ENCODE results near the gene GNG7.
"Not testable (repeated sequence)": the region's sequence is repeated elsewhere in the genome, so short reads cannot be mapped to it uniquely, and the experiment has no call there.

GNG7 gene

DNA sequence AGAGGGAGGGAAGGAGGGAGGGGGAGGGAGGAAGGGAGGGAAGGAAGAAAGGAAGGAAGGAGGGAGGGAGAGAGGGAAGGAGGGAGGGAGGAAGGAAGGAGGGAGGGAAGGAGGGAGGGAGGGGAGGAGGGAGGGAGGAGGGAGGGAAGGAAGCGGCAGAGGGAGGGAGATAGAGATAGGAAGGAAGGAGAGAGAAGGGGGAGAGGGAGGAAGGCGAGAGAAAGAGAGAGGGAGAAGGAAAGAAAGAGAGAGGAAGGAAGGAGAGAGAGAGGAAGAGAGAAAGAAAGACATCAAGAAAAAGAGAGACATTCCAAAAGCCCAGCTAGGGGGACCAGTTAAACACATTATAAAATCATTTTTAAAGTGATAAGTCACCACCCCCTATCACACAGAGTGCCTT, 62.5 kb downstream of the GNG7 start:
- DNase-seq: no peak

DNA sequence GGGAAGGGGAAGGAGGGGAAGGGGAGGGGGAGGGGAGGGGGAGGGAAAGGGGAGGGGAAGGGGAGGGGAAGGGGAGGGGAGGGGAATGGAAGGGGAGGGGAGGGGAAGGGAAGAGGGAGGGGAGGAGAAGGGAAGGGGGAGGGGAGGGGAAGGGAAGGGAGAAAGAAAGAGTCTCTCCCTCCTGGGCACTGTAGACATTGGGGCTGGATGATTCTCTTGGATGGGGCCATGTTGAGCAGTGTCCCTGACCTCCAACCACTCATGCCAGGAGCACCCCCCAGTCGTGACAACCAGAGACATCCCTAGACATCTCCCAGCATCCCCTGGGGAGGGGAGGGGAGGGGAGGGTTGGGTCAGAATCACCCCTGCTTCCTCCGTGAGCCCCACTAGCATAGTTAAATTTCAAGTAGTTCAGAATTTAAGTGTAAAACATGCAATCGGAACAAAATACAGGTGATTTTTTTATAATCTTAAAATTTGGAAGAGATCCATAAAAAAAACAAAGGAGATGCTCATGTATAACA, 64.0 kb downstream of the GNG7 start:
- no peak for DNase-seq

DNA sequence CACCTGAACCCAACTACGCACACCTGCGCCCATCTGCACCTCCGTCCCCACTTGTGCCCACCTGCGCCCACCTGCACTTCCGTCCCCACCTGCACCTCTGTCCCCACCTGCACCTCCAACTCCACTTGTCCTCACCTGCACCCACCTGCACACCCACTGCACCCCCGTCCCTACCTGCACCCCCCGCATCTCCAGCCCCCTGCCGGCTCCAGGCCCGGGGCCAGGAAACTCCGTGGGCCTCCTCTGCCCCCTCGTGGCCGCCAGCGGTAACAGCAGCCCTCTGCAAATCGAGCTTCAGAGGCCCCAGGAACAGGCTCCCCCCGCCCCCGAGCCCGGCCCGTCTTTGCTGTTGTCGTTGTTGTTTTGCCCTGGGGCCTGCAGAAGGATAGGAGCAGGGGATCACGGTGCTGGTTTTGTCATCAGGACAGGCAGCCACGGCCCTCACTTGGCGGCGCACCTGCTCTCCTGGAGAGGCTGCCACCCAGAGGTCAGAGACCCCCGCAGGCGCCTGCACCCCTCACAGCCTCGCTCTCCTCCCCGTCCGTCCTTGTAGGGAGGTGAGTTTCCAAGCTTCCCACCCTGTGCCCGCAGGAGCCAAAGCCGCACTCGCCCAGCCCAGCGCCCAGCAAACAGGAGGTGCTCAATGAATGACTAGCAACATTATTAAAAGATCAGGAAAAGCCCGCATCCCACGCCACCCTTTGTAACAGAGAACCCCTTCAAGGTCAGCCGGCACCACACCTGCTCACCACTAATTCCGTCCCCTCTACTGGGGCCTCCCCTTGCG, 65.4 kb downstream of the GNG7 start:
- no peak for DNase-seq

DNA sequence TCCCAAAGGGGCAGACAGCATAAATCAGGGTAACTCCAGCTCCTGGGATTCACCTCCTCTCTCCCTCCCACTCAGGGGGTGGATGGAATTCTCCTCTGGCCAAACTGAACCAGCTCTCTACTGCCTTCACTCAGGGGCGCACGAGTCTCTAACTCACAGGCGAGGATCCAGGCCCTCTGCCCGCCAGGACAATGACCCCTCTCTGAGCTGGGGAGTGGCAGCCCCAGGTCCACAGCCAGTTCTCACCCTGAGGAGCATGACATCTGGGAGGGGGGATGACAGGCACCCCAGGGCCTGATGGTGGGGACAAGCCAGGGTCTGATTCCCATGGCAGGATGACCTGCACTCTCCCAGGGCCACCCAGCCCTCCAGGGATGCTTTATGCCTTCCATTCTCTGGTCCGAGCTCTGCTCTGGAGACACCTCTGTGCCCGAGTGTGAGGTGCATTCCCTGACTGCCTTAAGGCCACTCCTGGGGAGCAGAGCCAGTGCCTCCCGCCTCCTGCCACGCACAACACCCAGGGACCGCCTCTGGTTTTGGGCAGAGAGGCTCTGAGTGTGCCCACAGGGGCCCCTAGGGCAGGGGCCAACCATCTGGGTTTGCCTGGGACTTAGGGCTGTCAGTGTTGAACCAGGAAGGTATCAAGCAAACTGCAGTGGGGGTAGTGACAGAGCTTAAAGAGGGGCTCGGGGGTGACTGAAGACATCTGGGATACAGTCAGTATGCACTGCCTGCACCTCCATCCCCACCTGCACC, 66.2 kb downstream of the GNG7 start:
- no peak for DNase-seq

DNA sequence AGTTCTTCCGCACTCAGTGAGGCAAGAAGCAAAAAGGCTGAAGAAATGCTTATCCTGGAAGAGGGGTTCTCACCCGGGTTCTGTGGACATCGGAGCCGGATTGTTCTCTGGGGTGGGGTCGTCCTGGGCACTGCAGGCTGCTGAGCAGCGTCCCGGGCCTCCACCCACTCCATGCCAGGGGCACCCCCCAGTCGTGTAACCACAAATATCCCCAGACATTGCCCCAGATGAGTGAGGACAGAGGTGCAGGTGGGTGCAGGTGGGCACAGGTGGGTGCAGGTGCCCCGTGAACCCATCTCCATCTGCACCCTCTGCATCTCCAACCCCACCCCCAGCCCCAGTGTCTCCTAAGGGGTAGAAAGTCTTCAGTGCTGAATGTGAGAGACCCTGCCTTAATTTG, 67.5 kb downstream of the GNG7 start:
- no peak for DNase-seq

DNA sequence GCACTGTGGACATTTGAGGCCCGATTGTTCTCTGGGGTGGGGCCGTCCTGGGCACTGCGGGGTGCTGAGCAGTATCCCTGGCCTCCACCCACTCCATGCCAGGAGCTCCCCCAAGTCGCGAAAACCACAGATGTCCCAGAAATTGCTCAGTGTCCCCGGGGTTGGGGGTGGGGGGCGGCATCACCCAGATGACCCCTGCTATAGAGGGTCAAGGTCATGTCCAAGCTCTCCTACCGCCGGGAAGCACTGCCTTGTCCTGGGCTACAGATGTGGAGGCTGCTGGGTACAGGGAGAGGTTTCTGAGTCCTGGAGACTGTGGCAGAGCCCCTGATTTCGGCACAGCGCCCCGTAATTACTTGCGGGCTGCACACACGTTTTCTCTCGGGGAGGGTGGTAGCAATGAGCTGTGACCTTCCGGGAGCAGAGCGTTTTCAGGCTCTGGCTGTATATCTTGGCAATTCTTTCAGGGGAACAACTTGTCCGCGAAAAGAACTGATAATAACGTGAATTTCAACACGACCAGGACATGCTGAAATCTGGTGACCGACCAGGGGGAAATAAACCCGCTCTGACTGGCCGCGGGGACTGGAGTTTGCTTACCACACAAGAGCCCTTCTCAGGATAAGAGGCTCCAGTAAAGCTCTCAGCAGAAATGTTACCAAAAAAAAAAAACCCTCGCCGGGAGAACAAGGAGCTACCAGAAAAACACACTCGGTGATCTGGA, 68.1 kb downstream of the GNG7 start:
- DNase-seq: no peak

DNA sequence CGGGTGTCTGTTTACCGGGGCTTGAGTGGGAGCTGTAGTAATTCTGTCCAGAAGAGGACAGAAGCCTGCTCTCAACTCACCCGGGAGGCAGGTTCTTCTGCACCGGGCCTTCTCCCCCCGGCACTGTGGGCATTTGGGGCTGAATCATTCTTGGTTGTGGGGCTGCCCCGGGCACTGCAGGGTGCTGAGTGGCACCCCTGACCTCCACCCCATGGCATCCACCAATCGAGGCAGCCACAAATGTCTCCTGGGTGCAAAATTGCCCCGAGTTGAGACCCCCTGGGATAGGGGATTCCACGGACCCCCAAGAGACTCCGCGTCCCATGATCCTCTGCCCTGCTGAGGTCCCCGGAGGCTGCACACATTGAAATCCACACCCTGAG, 68.8 kb downstream of the GNG7 start:
- DNase-seq: no peak

DNA sequence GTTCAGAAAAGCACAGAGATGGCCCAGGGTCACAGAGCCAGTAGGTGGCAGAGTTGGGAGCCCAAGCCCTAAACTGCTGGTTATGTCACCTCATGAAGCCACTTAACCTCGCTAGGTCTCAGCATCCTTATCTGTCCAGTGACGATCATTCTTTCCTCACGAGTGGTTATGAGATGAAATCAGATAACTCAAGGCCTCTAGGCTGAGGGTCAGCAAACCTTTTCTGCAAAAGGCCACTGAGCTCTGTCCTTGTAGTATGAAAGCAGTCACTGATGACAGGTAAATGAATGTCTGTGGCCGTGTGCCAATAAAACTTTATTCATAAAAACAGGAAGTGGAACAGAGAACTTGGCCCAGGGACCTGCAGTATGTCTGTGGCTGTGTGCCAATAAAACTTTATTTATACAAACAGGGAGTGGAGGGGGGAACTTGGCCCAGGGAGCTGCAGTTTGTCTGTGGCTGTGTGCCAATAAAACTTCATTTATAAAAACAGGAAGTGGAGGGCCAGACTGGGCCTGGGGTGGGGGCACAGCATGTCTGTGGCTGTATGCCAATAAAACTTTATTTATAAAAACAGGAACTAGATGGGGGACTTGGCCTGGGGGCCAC, 71.2 kb downstream of the GNG7 start:
- no peak for DNase-seq

DNA sequence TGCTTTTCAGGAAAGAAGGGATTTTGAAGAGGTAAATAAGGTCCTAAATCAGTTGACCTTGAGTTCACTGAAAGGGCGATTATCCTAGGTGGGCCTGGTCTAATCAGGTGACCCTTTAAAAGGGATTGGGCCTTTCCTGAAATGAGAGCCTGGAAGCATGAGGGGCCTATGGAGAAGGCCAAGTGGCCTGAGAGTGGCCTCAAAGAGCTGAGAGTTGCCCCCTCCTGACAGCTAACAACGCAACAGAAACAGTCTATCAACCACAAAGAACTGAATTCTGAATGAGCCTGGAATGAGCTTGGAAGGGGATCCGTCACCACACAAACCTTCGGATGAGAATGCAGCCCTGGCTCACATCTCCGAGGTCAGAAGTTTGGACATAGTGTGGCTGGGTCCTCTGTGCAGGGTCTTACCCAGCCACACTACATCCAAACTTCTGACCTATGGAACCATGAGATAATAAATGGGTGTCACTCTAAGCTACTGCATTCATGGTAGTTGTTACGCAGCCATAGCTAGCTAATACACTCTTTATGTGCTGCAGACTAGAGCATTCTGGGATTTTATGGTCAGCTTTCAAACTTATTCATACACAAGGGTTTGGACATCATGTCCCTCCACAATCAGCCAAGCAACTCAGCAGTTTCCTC, 72.0 kb downstream of the GNG7 start:
- DNase-seq: no peak

DNA sequence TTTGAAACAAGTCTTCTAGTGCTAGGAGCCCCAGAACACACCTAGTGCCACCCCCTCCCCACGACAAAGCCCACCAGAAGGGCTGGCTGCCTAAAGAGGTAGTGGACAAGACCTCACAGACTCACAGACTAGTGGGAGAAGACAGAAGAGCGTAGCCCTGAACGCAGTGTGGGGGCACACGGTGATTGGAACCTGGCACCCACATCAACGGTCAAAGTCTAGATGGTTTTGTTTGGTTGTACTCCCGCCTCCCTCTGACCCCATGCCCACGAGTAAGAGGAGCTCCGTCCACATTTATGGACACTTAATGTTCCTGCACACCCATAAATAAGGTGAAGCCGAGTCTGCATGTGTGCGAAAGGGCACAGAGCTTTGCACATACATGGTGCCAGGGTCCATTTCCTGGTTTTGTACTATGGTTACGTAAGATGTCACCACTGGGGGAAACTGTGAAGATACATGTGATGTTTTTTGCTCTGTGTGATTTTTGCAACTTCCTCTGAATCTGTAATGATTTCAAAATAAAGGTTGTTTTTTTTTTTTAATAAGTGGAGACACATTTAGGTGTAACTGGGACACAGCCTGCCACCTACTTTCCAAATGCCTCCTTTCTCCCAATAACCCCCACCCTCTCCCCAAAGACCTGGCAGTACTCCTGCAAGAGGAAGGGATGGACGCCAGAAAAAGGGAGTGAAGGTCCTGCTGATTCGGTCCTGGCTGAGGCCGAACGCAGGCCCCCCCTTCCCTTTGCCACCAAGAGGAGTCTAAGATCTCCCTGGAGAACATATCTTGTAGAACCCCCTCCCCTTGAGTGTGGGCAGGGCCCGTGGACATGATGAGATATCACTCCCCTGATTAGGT, 72.8 kb downstream of the GNG7 start:
- no peak for DNase-seq

DNA sequence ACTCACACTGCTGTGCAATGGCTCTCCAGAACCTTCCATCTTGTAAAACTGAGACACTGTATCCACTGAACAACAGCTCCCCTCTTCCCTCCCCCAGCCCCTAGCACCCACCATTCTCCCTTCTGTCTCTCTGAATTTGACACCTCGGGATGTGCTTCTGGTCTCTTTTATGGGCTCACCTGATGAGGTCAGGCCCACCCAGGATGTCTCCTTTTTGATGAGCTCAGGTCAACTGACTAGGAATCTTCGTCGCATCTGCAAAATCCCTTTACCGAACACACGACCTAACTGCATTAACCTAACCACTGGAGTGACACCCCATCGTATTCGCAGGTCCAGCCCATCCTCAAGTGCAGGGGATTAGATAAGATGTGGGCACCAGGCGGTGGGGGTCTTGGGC, 73.9 kb downstream of the GNG7 start:
- DNase-seq: no peak

DNA sequence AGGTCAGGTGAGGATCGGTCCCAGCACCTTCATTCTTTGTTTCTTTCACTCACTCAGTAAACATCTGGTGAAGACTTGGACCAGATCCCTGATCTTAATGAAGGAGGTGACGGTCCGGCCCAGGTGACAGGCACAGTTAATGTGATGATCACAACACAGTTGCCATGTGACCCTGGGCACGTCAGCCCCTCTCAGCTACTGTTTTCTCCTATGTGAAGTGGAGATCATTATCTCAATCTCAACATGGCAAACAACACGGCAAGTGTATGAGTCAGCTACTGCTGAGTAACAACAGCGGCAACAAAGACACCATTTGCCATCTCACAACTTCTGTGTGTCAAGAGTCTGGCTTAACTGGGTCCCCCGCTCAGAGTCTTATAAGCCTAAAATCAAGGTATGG, 74.6 kb downstream of the GNG7 start:
- no peak for DNase-seq

DNA sequence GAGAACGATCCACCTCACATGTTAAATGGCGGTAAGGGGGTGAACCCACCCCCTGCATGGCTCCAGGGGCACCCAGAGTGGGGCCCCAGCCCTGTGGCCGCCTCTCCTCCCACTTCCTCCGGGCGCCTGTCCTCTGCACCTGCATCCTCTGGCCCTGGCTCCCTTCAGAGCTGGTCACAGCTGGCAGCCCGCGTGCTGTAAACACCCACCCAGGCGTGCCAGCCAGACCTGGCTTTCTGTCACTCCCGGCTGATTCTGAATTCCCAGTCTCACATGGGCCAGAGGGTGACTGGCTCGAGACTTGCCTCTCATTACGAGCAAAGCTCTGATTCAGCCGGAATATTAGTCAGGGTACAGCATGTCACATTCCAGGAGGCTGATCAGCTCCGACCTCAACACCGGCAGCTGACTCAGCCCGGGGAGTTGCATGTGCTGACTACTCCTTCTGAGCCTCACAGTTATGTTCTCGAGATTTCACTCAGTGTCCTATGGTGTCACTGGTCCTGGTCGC, 75.1 kb downstream of the GNG7 start:
- DNase-seq: no peak

DNA sequence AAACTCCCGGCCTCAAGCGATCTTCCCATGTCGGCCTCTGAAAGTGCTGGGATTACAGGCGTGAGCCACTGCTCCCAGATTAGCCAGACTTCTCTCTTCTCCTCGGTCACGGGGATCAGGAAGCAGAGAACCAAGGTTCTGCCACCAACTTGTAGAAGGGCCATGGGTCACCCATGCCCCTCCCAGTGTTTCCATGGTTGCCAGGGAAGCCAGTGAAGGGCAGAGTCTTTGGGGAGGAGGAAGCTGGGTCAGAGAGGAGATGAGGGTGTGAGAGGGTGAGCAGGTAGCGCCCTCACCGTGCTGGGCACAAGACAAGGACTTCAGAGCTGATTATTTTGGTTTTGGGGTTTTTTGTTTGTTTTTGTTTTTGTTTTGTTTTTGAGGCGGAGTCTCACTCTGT, 77.1 kb downstream of the GNG7 start:
- no peak for DNase-seq

DNA sequence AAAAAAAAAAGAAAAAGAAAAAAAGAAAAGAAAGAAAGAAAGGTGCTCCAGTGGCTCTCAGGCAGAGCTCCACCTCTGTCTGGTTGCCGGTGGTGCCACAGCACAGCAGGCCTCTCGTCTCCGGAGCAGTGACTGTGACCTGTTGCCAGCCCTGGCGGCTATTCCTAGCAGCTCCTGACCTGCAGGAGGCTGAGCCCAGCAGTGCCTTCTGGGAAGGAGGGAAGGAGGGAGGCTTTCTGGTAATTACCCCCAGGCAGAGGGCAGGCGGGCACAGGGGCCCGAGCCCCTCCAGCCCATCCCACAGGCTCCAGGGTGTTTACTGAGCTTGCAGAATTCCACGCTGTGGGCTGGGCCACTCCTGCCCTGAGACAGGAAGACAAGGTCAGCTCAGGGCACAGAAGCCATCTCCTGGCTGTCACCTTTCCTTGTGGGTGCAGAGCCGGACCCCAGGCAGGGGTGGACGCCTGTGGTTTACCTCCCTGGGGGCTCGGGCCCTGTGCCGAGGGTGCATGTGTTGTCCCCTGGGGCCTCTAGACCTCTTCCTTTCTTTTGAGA, 77.9 kb downstream of the GNG7 start:
- DNase-seq: no peak

DNA sequence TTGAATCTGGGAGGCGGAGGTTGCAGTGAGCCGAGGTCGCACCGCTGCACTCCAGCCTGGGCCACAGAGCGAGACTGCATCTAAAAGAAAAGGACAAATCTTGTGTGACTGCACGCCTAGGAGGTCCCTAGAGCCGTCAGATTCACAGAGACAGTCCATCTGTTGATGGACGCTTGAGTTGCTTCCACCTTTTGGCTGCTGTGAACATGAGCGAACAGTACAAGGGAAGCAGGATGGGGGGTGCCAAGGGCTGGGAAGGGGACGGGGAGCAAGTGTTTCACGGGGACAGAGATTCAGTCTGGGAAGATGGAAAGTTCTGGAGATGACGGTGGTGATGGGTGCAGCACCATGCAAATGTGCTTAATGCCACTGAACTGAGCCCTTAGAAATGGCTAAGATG, 78.7 kb downstream of the GNG7 start:
- DNase-seq: no peak

DNA sequence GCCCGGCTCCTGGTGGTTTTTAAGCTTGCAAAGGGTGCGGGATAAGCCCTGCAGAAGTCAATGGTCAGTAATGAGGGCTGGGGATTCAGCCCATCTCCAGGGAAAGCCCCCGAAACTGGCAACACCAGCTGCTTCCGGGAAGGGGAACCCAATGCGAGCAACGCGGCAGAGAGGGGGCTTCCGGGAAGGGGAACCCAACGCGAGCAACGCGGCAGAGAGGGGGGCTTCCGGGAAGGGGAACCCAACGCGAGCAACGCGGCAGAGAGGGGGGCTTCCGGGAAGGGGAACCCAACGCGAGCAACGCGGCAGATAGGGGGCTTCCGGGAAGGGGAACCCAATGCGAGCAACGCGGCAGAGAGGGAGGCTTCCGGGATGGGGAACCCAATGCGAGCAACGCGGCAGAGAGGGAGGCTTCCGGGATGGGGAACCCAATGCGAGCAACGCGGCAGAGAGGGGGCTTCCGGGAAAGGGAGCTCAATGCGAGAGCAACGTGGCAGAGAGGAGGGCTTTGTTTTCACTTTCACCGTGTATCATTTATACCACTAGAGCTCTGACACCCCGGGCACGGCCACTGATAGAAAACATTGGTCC, 80.0 kb downstream of the GNG7 start:
- not testable (repeated sequence) for DNase-seq

DNA sequence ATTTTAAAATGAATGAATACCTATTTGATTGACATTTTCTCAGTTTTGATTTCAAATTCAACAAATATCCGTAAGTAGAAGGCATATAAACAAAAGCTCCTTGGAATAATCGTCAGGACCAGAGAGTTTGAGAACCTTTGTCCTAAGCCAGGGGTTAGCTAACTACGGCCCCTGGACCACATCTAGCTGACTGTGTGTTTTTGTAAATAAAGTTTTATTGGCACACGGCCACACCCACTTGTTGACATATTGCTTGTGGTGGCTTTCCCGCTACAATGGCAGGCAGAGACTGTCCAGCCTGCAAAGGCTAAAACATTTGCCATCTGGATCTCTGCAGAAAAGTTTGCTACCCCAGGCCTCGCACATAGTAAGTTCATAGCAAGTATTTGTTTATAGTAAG, 83.4 kb downstream of the GNG7 start:
- no peak for DNase-seq

DNA sequence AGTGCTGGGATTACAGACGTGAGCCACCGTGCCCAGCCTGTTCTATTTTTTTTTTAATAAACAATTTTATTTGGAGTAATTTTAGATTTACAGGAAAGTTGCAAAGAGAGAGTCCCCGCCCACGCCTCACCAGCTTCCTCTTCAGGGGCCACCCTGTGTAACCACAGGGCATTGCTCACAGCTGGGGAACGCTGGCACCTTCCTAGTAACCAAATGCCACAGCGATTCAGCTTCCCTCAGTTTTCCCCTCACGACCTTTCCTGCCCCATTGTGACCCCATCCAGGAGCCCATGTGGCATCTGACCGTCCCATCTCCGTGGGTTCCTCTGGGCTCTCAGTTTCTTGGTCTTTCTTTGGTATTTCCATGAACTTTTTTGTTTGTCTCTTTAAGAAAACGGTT, 83.9 kb downstream of the GNG7 start:
- DNase-seq: no peak

DNA sequence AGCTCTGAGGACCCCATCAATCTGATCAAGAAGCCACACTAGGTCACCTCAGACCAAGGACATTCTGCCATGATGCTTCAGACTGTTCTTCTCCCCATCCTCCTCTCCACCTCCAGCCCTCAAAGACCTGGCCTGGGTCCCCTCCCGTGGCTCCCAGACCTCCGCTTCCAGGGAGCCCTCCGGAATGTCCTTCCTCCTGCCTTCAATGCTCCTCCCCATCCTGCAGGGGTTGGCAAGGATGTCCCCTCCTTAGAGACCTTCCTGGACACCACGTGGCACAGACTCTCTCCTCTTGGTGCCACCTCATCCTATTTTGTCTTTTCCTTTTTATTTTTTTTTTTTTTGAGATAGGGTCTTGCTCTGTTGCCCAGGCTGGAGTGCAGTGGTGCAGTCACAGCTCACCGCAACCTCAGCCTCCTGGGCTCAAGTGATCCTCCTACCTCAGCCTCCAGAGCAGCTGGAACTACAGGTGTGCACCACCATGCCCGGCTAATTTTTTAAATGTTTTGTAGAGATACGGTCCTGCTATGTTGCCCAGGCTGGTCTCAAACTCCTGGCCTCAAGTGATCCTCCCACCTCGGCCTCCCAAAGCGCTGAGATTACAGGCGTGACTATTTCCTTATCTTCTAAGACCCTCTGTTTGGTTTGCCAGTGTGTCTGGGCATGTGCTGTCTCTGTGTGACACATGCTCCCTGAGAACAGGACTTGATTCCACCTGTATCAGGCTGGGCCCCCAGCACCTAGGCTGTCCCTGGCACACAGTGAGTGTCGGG, 84.9 kb downstream of the GNG7 start:
- DNase-seq: no peak
